Smooth muscle cell (in vitro differentiated cells): Measurements from ENCODE around the gene LAMTOR4. TPM values are rescaled to one million over a fixed set of nuclear protein-coding genes. Genes with fewer than 3 reads are reported as not detected.

Source experiments
- DNase-seq: peaks from one replicate; lab custom pipeline; 2025; ENCODE audit not compliant: unreplicated experiment; lab: John Stamatoyannopoulos, UW
- H2AFZ ChIP-seq: fragments of 200-600 bp; sonication (generic); 2 replicates; pipeline ENCODE4 v1.6.0; 2016; ENCODE audit warnings: antibody characterized with exemption, low read depth, mild to moderate bottlenecking
- H3F3A ChIP-seq: fragments of 200-600 bp; sonication (generic); 2 replicates; pipeline ENCODE4 v1.6.0; 2017; ENCODE audit warnings: antibody characterized with exemption, low read depth
- H3K27ac ChIP-seq: fragments of 200-600 bp; sonication (generic); 2 replicates; pipeline ENCODE4 v1.5.1; 2016; ENCODE audit warnings: low read depth, mild to moderate bottlenecking
- H3K27me3 ChIP-seq: fragments of 200-600 bp; sonication (generic); 2 replicates; pipeline ENCODE4 v1.6.1; 2016; ENCODE audit warnings: low read depth, mild to moderate bottlenecking
- H3K36me3 ChIP-seq: fragments of 200-600 bp; sonication (generic); 2 replicates; pipeline ENCODE4 v1.5.1; 2016; ENCODE audit warnings: low read depth
- H3K4me1 ChIP-seq: fragments of 200-600 bp; sonication (generic); 2 replicates; pipeline ENCODE4 v1.5.1; 2016; ENCODE audit warnings: low read depth
- H3K4me2 ChIP-seq: fragments of 200-600 bp; sonication (generic); 2 replicates; pipeline ENCODE4 v1.6.0; 2016; ENCODE audit warnings: mild to moderate bottlenecking
- H3K4me3 ChIP-seq: fragments of 200-600 bp; sonication (generic); 2 replicates; pipeline ENCODE4 v1.5.1; 2016; ENCODE audit warnings: mild to moderate bottlenecking
- H3K79me2 ChIP-seq: fragments of 200-600 bp; sonication (generic); 2 replicates; pipeline ENCODE4 v1.6.0; 2016; ENCODE audit warnings: low read depth, mild to moderate bottlenecking
- H3K9ac ChIP-seq: fragments of 200-600 bp; sonication (generic); 2 replicates; pipeline ENCODE4 v1.6.0; 2016; ENCODE audit warnings: low read depth
- H3K9me3 ChIP-seq: fragments of 200-600 bp; sonication (generic); replicated peaks from 2 replicates; pipeline ENCODE4 v1.5.1; 2016; ENCODE audit warnings: low read depth
- H4K20me1 ChIP-seq: fragments of 200-600 bp; sonication (generic); 2 replicates; pipeline ENCODE4 v1.6.0; 2016; ENCODE audit warnings: low read depth
- WGBS: methylation state at CpG from one replicate; pipeline ENCODE4 v1.1.7; 2016; ENCODE audit warnings: low lambda C conversion rate; 5-methylcytosine and 5-hydroxymethylcytosine counted together
- polyA plus RNA-seq: library from polyadenylated mRNA; unstranded; fragments of >200 nt; fragmentation: Nextera tagmentation; extraction: Ambion mirVana; gene quantifications from 2 replicates; pipeline ENCODE4 v1.2.1, GENCODE V29; 2016
- total RNA-seq: library from RNA; depleted of rRNA; stranded (reverse); fragments of >200 nt; gene quantifications from 2 replicates; pipeline ENCODE4 v1.2.3, GENCODE V29; 2014
- TF ChIP-seq, protein P1 (sequence below): fragments of 200-600 bp; sonication (generic); IDR thresholded peaks from 2 replicates; pipeline ENCODE4 v1.5.1; 2017; ENCODE audit warnings: borderline replicate concordance, mild to moderate bottlenecking, antibody characterized with exemption; ENCODE audit not compliant: insufficient read depth, poor library complexity, severe bottlenecking

Gene LAMTOR4
- total and polyA plus RNA-seq, 2 experiments from 2014 or later, result 108 to 203 TPM

DNA sequence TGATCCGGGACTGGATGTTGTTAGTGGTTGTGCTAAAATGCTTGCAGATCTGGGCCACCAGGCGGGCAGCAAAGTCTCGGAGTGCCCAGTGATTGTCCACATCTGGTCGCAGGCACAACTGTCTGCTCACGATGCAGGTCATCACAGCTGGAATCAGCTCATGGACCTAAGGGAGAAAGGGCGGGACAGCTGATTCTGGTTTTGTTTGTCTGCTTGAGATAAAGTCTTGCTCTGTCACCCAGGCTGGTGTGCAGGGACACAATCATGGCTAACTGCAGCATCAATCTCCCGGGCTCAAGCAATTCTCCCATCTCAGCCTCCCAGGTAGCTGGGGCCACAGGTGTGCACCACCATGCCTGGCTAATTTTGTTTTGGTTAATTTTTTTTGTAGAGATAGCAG is 37.6 kb upstream of the LAMTOR4 start:
- Histone ChIP-seq H3K27ac (no peak overlapping the region), H3K4me2 (no peak overlapping the region), H3K9me3 (no peaks in the 10 kb centered on the region), H3F3A (no peaks in the 10 kb centered on the region), H2AFZ (no peak overlapping the region), H3K9ac (no peak overlapping the region), H3K36me3 (peaks cover 3% of the 10 kb centered on the region), H3K27me3 (no peaks in the 10 kb centered on the region), H4K20me1 (no peaks in the 10 kb centered on the region), H3K4me3 (no peak overlapping the region), H3K4me1 (no peaks in the 10 kb centered on the region), H3K79me2 (no peaks in the 10 kb centered on the region)
- no peak for DNase-seq
- WGBS, result over 99% methylated on average over 7 of the region's 7 CpGs
- TF ChIP-seq, protein P1, sequence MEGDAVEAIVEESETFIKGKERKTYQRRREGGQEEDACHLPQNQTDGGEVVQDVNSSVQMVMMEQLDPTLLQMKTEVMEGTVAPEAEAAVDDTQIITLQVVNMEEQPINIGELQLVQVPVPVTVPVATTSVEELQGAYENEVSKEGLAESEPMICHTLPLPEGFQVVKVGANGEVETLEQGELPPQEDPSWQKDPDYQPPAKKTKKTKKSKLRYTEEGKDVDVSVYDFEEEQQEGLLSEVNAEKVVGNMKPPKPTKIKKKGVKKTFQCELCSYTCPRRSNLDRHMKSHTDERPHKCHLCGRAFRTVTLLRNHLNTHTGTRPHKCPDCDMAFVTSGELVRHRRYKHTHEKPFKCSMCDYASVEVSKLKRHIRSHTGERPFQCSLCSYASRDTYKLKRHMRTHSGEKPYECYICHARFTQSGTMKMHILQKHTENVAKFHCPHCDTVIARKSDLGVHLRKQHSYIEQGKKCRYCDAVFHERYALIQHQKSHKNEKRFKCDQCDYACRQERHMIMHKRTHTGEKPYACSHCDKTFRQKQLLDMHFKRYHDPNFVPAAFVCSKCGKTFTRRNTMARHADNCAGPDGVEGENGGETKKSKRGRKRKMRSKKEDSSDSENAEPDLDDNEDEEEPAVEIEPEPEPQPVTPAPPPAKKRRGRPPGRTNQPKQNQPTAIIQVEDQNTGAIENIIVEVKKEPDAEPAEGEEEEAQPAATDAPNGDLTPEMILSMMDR, result no peak

DNA sequence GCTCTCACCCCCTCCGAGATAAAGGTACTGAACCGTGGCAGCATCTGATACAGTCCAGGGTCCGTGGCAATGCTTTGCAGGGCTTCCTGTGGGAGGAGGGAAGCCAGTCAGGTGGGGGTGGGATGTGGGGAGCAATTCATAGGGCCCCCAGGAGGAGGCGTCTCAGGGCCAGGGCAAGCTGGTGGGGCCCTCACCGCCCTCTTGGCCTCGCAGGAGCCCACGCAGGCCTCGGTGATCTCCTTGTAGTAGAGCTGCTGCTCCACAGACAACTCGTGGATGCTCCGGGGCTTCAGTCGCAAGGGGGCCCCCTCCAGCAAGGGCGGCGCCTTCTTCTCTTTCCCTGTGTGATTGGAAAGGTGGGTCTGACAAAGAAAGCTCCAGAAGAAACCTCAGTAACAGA is 36.8 kb upstream of the LAMTOR4 start:
- Histone ChIP-seq H2AFZ (no peak overlapping the region), H4K20me1 (no peaks in the 10 kb centered on the region), H3K9me3 (no peaks in the 10 kb centered on the region), H3F3A (no peaks in the 10 kb centered on the region), H3K79me2 (no peaks in the 10 kb centered on the region), H3K4me3 (no peak overlapping the region), H3K4me2 (no peak overlapping the region), H3K27me3 (no peaks in the 10 kb centered on the region), H3K9ac (no peak overlapping the region), H3K27ac (no peak overlapping the region), H3K4me1 (no peaks in the 10 kb centered on the region), H3K36me3 (peaks cover 3% of the 10 kb centered on the region)
- TF ChIP-seq, protein P1, result no peak
- WGBS, result 96% methylated on average over 13 of the region's 13 CpGs
- DNase-seq, result no peak

DNA sequence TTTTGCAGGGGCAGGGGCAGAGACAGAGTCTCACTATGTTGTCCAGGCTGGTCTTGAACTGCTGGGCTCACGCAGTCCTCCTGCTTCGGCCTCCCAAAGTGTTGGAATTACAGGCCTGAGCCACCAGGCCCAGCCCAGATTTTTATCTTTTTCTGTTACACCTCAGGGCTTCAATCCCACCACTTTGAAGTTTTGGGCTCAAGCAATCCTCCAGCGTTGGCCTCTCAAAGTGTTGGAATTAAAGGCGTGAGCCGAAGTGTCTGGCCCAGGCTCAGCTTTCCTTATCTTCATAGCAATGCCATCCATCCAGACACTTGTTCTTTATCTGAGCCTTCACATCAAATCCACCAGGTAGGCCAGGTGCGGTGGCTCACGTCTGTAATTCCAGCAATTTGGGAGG is 33.7 kb upstream of the LAMTOR4 start:
- 94% methylated on average over 7 of the region's 7 CpGs for WGBS
- DNase-seq, result no peak
- no peaks in the 10 kb centered on the region for H3F3A ChIP-seq
- H3K9ac ChIP-seq, result no peak overlapping the region
- H3K4me3 ChIP-seq, result no peak overlapping the region
- H3K79me2 ChIP-seq, result peaks cover 8% of the 10 kb centered on the region
- H2AFZ ChIP-seq, result no peak overlapping the region
- peaks cover 6% of the 10 kb centered on the region for H3K4me1 ChIP-seq
- no peak overlapping the region for H3K27ac ChIP-seq
- TF ChIP-seq, protein P1, result no peak
- no peaks in the 10 kb centered on the region for H3K9me3 ChIP-seq
- peaks cover 3% of the 10 kb centered on the region for H3K36me3 ChIP-seq
- H3K4me2 ChIP-seq, result no peak overlapping the region
- no peaks in the 10 kb centered on the region for H3K27me3 ChIP-seq
- H4K20me1 ChIP-seq, result no peaks in the 10 kb centered on the region

DNA sequence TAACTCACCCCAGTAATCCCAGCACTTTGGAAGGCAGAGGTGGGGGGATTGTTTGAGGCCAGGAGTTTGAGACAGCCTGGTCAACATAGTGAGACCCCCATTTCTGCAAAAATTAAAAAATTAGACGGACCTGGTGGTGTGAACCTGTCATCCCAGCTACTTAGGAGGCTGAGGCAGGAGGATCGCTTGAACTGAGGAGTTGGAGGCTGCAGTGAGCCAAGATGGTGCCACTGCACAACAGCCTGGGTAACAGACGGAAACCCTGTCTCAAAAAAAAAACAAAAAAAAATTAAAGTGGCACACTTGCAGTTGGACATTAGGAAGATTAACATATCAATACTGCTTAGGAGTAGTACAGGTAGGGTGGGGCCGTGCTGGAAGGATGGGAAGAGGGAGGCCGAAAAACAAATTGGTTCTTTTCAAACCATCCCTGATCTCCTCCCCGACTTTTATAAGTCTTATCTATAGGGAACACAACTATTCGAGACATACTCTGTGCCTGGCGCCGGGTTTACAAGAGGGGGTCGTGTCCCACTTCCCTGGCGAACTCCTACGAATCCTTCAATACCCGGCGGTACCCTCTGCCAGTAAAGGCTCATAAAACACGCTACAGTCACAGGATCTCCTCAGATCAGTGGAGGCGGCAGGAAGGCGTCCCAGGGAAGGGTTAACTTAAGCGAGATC is 30.2 kb upstream of the LAMTOR4 start:
- no peak for DNase-seq
- Histone ChIP-seq H3K9me3 (no peaks in the 10 kb centered on the region), H3K27me3 (no peaks in the 10 kb centered on the region), H3F3A (peaks cover 3% of the 10 kb centered on the region), H3K4me2 (peak overlapping the region; percentile 96), H3K4me3 (peak overlapping the region; percentile 96), H3K79me2 (peaks cover 18% of the 10 kb centered on the region), H3K9ac (peak overlapping the region; percentile 94), H2AFZ (peak overlapping the region; percentile 93), H4K20me1 (no peaks in the 10 kb centered on the region), H3K27ac (peak overlapping the region; percentile 92), H3K36me3 (no peaks in the 10 kb centered on the region), H3K4me1 (peaks cover 10% of the 10 kb centered on the region)
- WGBS, result 21% methylated on average over 18 of the region's 18 CpGs
- TF ChIP-seq, protein P1, result no peak
